Right hindlimb (tissue), 1 donor: ENCODE measurements around the gene LEF1.

Experiments
- DNase-seq: peaks from one replicate; pipeline ENCODE4 v3.0.0-alpha.2; 2018

LEF1 gene

GRCh38 chr4:108146819-108147218 lies 21.9 kb downstream of the LEF1 start:
- DNase-seq: no peak

GRCh38 chr4:108146336-108146735 lies 22.4 kb downstream of the LEF1 start:
- DNase-seq: no peak

GRCh38 chr4:108144451-108144850 lies 24.3 kb downstream of the LEF1 start:
- DNase-seq: no peak

GRCh38 chr4:108143515-108143914 lies 25.2 kb downstream of the LEF1 start:
- no peak for DNase-seq

- no peak for DNase-seq
Measured at GRCh38 chr4:108142870-108143269, 25.9 kb downstream of the LEF1 start.

- peak; percentile 47 for DNase-seq
Measured at GRCh38 chr4:108141213-108141950, 27.4 kb downstream of the LEF1 start.

- no peak for DNase-seq
Measured at GRCh38 chr4:108140328-108140727, 28.4 kb downstream of the LEF1 start.

GRCh38 chr4:108139089-108139488 lies 29.6 kb downstream of the LEF1 start:
- DNase-seq: no peak

GRCh38 chr4:108135549-108136209 lies 33.1 kb downstream of the LEF1 start:
- no peak for DNase-seq

- no peak for DNase-seq
Measured at GRCh38 chr4:108130955-108131354, 37.8 kb downstream of the LEF1 start.

GRCh38 chr4:108129196-108129595 lies 39.5 kb downstream of the LEF1 start:
- no peak for DNase-seq

GRCh38 chr4:108126806-108127205 lies 41.9 kb downstream of the LEF1 start:
- no peak for DNase-seq

GRCh38 chr4:108120789-108121188 lies 47.9 kb downstream of the LEF1 start:
- no peak for DNase-seq

- no peak for DNase-seq
Measured at GRCh38 chr4:108119199-108119800, 49.4 kb downstream of the LEF1 start.

- no peak for DNase-seq
Measured at GRCh38 chr4:108118505-108118904, 50.2 kb downstream of the LEF1 start.

GRCh38 chr4:108117418-108118182 lies 51.1 kb downstream of the LEF1 start:
- no peak for DNase-seq

- DNase-seq: no peak
Measured at GRCh38 chr4:108116423-108117168, 52.1 kb downstream of the LEF1 start.

GRCh38 chr4:108115168-108115526 lies 53.6 kb downstream of the LEF1 start:
- no peak for DNase-seq

- DNase-seq: no peak
Measured at GRCh38 chr4:108114503-108114902, 54.2 kb downstream of the LEF1 start.

GRCh38 chr4:108113229-108113628 lies 55.5 kb downstream of the LEF1 start:
- DNase-seq: peak; percentile 32

- no peak for DNase-seq
Measured at GRCh38 chr4:108111781-108112180, 57.0 kb downstream of the LEF1 start.

- no peak for DNase-seq
Measured at GRCh38 chr4:108110450-108110849, 58.3 kb downstream of the LEF1 start.

- no peak for DNase-seq
Measured at GRCh38 chr4:108109997-108110416, 58.7 kb downstream of the LEF1 start.
